C1 segment of cervical spinal cord (tissue), 14 donors: ENCODE data around the gene NKPD1.

Experiments used
- DNase-seq, 14 donors: peaks; one replicate each; lab custom pipeline; 2025; lab: John Stamatoyannopoulos, UW

NKPD1 gene

DNA sequence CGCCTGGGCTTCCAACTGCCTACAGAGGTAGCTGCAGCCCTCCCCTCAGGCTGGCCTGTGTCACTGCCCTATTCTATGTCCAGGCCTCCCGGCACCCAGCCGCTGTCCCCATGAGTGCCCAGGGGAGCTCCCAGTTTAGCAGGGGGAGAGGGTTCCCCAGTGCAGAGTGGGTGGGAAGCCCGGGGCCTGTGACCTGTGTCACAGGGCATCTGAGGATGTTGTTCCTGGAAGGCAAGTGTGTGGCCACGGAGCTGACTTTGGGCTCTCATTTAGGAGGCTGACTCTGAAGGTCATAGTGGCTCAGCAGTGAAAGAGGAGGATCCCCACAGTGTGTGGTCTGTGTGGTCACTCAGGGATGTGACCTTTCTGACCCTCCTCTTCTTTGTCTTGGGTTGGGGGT is 42.7 kb downstream of the NKPD1 start:
- DNase-seq, result peak in 1 of 14 donors; percentile 65

DNA sequence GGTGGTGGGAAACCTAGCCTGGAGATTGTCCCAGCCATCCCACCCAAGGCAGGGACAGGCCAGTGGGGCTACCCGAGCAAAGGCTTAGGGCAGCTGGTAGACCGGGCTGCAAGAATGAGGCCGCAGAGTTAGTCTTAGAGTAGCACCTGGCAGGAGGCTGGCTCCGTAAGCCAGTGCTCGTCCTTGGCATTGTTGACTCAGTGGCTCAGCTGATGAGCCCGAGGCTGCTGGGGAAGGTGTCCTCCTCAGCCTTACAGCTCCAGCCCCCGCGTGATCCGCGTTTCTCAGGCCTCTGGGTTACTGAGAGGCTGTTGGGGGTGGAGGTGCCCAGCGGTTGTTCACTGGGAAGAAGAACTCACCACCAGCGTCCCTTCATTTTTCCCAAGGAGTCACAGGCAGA is 43.1 kb downstream of the NKPD1 start:
- peak in 1 of 14 donors; percentile 54 for DNase-seq

DNA sequence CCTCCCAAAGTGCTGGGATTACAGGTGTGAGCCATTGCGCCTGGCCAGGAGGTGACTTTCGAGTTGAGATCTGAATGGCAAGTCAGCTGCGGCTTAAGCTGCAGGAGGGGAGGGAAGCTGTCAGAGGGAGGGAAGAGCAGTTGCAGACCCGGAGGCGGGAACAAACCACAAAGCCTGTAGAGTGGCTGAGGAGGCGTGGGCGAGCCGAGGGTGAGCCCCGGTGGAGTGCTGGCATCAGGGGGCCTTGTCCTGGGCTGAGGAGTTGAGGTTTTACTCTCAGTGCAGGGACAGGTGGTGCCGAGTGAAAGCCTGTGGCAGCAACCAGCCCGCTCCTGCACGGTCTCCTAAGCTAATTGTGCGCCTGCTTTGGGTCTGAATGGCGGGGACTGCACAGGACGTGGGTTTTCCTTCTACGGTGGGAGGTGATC is 43.6 kb downstream of the NKPD1 start:
- DNase-seq, result peak in 1 of 14 donors; percentile 53

DNA sequence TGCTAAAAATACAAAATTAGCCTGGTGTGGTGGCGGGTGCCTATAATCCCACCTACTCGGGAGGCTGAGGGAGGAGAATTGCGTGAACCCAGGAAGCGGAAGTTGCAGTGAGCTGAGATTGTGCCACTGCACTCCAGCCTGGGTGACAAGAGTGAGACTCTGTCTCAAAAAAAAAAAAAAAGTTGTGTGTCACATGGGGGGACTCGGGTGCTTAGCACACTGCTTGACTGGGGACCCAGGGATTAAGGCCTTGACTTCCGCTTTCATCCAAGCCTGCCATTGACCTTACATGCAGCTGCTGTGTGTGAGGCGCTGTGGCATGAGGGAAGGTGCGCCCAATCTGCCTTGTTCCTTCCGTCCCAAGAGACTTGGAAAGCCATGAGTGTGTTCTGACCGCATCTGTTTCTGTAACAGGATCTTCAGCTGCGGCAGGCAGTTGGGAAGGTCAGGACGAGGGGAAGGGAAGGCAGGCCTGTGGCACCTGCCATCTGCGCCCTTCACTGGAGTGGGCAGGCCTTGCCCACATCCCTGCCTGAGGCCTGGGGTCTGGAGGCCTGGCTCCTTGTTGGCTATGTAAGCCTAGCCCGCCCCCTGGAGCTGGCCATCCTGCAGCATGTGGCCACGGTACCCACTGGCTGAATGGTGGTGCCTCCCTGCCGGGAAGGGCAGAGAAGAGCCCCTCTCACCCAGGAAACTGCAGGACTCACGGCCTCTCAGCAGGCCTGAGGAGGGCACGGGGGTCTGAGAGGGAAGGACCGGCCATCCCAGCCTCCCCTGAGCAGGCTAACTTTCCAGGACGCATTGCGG is 44.8 kb downstream of the NKPD1 start:
- no peak for DNase-seq

DNA sequence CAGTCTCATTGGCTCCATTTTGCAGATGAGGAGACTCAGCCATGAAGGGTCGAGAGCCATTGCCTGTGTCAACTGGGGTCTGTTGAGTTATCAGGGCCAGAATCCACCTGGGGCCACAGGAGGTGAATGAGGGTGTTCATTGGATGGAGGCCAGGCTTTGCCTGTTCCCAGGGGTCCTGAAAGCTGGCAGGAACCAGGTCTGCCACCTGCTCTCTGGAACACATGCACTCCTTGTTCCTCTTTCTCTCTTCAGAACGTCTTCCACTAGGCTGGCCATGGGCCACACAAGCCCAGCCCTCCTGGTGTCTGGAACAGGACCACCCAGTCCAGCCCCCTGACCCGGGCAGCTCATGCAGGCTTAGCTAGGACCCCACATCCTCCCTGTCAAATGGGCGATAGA is 46.7 kb downstream of the NKPD1 start:
- DNase-seq, result peak in 1 of 14 donors; percentile 10

DNA sequence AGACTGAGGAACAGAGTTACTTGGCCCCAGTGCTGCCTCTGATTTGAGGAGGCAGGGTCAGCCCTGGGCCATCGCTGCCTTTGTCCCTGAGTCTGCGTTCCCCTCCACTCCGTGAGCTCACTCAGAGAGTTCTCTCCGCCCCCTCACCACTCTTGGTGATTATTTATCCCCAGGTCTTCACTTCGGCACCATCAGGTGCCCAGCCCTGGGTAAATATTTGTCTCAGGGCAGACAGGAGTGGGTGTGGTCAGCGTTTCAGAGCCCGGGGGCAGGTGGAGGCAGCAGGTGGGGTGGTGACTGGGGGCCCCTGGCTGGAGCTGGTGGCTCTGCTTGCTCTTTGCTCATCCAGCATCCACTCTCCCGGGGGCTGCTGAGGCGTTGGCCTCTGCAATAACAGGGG is 47.2 kb downstream of the NKPD1 start:
- no peak for DNase-seq

DNA sequence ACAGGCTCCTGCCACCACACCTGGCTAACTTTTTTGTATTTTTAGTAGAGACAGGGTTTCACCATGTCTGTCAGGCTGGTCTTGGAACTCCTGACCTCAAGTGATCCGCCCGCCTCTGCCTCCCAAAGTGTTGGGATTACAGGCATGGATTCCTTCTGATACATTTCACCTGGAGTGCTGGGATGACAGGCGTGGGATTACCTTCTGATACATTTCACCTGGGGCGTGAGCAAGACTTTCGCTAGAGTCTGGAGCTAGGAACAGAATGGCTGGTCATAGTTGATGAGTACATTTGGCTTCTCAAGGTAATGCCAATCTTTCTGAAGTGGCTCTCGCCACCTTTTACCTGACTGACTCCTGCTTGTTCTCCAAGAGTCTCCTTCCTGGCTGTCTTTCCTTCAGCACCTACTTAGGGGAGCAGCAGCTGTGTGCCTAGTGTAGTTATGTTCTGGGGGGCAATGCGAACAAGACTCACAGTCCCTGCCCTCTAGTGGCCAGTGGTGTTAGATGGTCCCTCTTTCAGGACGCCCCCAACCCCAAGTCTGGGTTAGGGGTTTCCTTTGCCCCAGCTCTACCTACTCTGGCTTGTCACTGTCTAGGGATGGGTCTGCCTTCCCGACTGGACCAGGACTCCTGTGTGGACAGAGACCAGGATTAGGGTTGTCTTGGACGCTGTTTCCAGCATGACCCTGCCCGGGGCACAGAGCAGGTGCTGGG is 48.5 kb downstream of the NKPD1 start:
- DNase-seq, result no peak
